DMS 273 treated with DMSO at 0.1 percent for 48 hours (cell line): Measurements from ENCODE around the gene HIBADH.

Experiments used
- DNase-seq: peaks from one replicate; lab custom pipeline; 2025; lab: John Stamatoyannopoulos, UW

HIBADH gene

DNA sequence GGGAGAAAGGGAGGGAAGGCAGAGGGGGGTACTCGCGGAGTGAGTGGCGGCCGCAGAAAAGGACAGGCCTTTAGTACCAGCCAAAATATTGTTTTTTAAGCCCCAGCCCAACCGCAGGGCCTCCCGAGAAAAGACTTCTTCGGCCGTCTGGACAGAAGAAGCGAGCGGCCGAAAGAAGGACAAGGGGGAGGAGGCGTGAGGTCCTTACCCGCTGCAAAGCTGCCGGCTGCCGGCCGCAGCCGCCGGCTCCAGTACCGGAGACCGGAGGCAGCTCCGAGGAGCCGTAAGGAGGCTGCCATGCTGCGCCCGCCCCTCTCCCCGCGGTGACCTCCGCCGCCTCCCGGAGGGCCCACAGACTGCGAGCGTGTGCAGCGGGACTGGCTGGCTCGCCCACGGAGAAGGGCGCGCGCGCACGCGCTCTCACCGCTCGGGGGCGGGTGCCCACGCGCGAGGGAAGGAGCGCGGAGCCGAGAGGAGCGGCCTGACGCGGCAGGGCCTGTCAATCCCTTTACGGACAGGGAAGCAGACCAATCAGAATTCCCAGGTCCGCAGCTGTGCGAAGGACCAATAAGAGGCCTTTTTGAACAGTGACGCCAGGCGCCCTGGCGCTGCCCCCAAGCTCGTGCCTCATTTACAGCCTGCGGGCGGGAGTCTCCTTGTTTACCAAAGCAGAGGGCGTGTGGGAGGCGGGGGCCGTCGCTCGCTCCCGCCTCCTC, at the start of gene HIBADH:
Gene HIBADH (minus strand): TSS at position 394 of the 716 bp plus-strand sequence. CDS start 95 bp downstream, at position 299.
- peak; percentile 99 for DNase-seq

DNA sequence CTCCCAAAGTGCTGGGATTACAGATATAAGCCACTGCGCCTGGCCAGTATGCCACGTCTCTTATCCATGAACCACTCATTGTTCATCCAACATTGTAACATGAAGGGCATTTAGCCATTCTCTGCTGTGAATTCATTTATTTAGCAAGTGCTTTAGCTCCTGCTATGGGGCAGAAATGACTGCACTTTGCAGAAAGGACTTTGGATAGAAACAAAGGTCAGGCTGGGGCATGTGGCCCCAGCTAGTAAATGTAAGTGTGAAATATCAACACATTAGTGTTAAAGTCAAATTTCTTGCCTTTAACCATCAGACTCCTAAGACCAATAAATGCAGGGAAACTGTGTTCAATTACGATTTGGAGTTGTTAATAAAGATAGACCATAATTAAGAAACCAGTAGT, 49.5 kb upstream of the HIBADH start:
- no peak for DNase-seq

DNA sequence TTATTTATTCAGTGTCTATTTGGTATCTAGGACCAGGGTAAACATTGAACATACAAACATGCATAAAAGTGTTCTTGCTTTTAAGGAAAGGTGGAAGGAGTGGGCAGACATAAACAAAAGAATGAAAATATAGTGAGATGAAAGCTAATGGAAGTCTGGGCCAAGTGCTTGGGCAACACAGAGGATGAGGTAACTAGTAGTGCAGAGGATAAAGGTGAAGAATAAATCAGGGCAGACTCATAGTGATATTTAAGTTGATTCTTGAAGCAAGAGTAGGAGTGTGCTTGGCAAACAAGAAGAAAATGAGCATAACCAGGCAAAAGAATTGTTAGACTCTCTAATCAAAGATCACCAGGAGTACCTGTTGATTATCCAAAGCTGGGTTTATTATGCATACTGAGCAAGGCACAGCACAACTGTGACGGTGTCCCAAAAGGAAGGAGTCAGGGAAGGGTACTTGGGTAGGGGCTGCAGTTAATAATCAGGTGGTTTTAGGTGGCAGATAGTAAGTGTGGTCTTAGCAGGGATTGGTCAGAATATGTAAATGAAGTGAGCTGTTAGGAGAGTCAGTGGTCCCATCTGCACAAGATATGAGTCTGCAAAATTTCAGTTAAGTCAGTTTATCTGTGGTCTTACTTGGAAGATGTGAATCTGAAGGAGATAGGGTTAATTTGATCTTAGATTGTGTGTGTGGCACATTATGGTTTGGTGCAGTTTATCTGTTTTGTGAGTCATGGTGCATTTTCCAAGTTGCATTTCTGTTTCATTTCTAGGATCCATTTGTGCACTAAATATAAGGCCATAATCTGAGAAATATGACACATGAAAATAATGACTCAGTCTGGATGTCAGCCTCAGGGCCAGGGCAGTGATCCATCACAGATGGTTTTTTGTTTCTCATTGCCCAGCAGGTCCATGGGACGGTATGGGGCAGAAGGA, 46.7 kb upstream of the HIBADH start:
- no peak for DNase-seq

DNA sequence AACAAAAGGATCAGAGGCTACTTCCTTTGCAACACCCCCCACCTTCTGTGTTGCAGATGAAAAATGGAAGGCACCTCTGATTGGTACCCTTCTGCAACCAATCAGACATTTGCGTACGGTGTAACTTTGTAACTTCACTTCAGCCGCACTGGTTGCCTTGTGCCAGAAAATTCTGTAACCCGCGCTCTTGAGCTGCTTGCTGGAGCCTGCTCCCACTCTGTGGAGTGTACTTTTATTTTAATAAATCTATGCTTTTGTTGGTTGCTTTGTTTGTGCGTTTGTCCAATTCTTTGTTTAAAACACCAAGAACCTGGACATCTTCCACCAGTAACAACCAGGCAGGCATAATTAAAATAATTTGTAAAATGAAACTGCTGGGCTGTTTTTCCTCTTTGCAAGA, 45.8 kb upstream of the HIBADH start:
- no peak for DNase-seq

DNA sequence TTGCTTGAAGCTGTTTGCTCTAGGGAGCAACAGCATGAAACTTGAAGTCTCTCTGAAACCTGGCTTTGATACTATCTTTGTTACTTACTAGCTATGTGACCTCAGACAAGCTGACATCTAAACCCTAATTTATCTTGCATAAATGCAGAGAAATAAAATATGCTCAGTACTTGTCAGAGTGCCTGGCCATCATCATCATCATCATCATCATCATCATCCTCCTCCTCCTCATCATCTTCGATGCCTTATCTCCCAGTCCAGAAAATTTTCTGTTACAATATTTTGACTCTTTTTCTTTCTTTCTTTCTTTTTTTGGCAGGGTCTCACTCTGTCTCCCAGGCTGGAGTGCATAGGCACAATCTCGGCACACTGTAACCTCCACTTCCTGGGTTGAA, 42.5 kb upstream of the HIBADH start:
- DNase-seq: no peak

DNA sequence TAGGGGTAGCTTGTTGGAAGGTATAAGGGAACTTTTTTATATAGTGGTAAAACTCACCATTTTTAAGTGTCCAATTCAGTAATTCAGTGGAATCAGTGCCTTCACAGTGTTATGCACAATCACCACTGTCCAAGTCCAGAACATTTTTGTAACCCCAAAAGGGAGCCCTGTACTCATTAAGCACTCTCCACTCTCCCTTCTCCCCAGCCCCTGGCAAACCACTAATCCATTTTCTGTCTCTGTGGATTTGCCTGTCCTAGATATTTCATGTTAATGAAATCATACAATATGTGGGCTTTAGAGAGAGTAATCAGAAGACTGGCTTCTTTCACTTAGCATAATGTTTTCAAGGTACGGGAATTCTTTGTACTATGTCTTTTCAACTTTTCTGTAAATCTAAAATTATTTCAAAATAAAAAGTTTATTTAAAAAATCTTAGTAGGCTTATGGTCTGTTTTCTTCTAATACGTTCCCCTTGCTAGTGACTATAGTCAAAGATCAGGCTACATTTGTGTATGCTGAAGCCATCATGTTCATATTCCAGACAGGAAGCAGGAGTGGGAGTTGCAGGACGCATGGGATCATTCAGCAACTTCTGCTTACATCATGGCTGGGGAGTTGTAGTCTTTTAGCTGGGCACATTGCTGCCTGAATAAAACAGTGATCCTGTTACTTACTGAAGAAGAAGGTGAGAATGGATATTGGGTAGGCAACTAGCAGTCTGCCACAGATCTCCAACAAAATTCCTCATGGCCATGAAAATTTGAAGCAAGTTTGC, 41.9 kb upstream of the HIBADH start:
- DNase-seq: no peak

DNA sequence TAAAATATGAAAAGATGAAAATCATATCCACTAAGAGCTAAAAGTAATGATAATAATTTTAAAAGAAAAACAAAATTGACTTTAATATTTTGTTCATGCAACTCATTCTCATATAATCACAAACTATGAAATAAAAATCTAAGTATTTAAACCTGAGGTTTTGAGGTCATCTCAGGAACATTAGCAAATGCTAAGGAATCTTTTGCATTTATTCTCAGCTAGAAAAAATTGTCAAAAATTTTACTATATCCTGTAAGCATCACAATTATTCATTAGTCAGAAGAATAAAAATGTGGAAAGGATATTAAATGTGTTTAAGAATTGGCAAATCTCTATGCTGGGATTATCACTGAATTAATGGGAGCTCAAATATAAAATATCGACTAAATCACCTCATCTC, 40.5 kb upstream of the HIBADH start:
- no peak for DNase-seq

DNA sequence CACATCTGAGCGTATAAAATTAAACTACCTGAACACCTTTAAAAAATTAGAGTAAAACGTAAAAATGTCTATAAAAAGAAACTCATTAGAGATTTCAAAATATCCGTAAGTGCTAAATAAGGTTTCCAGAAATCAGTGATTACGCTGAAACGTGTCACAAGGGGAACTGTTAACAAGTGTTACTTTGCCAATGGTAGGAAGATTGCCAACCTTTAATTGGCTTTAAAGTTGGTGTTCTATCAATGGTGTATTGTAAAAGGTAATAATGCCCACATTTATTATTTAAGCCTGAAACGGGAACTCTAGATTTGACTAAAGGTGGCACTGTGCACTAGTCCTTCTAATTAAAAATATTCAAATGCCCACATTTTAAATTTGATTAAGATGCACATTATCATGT, 37.8 kb upstream of the HIBADH start:
- no peak for DNase-seq

DNA sequence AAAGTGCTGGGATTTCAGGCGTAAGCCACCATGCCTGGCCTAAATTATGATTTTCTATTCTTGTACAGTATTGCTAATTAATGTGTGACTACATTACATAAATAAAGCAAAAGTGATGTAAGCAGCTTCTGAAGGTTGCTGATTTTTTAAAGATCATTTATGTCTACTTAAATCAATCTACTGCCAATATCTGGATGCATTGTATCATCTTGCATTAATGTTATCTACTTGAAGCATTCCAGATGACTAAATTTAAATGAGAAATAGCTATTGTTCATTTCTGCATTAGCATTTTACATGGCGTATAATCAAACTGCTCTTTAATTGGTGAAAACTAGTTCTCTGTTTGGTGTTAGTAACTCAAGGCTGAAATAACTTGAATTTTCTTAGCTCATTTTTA, 37.1 kb upstream of the HIBADH start:
- no peak for DNase-seq

DNA sequence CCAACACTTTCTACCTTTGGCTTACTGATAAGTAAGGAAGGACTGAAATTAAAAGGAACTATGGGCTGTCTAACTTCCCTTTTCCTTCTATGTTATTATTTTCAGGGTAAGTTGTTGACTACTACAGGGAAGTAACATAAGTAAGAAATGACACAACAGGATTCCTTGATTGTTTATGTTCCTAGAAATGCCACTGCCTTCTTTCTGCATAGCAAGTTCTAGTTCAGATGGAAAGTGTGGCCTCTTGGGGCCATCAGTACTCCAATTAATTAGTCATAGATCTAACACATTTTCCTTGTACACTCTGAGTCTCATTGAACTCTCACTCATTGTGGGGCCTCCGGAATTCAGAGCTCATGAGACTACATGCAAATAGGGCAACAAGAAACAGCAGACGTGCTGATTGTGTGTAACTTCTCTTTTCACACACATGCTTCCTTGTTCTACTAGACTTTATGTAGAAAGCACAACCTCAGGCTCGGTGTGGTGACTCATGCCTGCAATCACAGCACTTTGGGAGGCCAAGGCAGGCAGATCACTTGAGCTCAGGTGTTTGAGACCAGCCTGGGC, 35.3 kb upstream of the HIBADH start:
- DNase-seq: no peak

DNA sequence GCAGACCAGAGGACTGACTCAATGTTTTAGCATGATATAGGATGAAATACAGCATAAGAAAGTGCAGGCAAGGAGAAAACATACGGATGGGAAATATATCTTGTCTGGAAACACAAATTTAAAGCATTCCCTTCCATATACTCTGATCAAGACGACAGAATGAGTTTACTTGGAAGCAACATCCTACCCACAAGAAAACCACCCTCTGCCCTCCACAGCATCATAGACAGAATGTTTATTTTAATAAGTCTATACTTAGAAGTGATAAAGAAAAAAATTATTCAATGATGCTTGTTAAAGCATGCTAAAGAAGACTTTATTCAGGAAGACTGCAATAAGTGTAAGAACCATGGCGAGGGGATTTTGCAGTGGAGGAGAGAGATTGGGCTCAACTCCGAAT, 32.4 kb upstream of the HIBADH start:
- no peak for DNase-seq

DNA sequence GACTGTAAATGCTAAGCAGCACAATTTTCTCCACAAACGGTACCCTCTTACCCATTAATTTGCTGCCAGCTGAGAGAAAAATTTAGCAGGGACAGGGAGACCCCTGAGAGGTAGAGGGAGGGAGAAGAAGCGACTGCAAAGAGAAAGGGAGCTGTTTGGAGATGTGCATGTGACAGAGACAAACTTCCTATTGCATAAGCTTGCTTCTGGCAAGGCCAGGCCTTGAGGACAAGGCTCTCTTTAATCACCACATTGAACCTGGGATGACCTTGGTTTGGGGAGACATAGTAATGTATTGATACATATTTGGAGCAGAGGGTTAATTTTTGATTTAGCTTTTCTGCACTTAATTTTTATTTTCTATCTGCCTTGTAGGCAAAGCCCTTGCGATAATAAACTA, 31.1 kb upstream of the HIBADH start:
- DNase-seq: no peak

DNA sequence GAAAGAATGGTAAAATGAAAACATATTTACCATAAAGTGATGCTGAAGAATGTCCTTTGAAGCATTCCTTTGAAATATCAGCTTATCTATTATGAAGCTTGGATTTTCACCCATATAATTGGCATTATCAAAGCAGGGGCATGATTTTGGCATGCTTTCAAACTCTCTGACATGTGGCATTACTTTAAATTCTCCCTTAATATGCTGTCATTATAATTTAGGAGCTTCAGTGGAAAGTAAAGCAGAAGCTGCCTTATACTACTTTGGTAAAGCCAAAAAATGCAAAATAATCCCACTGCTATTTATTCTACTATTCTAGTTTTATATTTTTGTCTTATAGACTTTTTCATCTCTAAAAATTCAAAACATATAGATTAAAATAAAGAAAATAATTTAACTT, 28.0 kb upstream of the HIBADH start:
- no peak for DNase-seq

DNA sequence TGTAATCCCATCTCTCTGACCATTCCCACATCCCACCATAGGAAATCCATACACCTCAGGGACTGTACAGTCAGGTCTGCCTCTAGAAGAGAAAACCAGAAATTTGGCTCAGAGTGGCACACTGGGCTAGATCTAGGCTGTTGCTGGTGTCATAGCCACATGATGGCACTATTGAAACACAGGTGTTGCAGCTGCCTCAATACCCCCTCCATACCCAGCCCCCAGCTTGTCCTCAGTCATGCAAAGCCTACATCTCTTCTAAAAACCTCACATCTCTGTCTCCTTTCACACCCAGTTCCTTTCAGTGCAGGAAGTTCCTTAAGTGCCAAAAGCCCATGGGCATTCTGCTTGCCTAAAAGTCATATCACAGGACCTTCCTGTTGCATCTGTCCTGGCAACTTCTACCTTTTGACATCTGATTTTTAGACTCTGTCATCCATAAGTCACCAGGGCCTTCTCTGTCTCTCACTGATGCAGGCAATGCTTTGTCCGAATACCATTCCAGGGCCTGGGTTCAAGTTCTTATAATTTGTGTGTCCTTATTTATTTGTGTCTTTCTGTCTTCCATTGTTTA, 27.0 kb upstream of the HIBADH start:
- no peak for DNase-seq

DNA sequence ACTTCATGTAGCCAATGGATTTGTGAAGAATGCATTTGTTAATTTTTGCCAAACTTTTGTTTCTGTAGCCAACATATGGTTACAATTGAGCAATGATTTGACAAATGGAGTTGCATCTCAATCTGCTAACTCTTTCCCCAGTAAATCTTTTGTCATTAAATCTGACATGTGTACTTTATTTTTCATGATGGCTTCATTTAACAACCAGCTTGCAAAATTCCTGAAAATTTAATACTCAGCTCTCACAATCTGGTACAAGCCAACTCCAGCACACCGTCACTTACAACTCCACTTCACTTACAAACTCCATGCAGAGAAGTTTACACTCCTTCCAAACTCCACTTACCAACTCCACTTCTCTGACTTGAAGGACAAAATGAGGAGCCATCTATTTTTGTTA, 26.5 kb upstream of the HIBADH start:
- DNase-seq: no peak

DNA sequence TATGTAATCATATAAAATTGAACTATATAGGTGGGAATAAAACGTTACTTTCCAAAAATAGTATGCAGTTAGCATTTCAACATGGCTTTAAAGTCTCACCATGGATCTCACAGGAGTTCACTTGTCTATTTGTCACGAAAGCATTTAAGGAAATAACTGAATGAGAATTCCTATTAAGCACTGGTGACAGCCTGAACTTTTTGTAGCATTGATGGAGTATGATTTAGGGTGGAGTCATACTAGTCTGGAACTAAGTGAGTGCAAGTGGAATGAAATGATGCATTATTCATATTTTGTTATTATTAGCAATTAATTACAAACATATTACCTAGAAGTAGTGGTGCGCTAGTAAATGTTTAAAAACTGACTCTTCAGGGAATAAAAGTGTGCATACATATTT, 26.0 kb upstream of the HIBADH start:
- DNase-seq: no peak

DNA sequence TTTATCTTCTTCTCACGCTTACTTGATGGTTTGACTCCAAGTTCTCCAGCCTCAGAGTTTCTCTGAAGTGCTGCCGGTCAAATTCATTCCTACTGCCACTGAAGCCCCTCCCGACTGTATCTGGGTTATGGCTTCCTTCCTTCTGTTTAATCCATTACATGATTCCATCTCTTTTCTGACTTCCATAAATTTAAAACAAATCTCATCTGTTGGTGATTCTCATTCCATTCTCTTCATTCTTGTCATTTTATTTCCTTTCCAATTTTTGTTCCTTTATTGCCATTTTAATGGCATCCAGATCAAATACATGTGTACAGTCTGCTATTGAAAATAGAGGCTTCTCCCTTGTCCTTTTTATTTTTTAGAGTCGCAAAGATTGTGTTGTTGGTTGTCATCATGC, 25.4 kb upstream of the HIBADH start:
- no peak for DNase-seq

DNA sequence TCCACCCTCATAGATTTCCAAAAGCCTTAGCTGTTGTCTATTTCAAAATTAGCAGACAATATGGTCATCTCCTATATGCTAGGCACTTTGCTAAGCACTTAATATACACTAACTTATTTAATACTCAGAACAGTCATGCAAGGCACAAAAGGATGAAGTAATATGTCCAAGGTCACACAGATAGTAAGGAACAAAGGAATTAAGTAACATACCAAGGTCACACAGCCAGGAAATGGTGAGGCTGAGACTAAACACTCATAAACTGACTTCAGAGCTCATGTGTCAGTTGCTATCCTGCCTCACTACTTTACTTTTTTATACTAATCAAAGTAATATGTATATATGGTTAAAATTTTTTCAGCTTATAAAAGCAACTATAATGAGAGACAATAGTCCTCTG, 23.6 kb upstream of the HIBADH start:
- no peak for DNase-seq

DNA sequence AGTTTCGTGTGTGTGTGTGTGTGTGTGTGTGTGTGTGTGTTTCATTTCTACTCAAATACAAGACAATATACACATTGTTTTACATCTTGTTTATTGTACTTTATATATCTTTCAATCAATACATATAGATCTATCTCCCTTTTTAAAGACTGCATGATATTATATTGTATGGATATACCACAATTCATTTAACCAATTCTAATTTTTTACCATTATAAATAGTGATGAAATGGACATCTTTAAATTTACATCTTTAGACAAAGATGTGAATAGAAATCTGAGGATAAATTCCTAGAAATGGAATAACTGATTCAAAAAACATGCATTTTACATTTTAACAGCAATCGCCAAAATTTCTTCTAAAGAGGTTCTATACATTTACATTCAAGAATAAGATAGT, 23.2 kb upstream of the HIBADH start:
- no peak for DNase-seq

DNA sequence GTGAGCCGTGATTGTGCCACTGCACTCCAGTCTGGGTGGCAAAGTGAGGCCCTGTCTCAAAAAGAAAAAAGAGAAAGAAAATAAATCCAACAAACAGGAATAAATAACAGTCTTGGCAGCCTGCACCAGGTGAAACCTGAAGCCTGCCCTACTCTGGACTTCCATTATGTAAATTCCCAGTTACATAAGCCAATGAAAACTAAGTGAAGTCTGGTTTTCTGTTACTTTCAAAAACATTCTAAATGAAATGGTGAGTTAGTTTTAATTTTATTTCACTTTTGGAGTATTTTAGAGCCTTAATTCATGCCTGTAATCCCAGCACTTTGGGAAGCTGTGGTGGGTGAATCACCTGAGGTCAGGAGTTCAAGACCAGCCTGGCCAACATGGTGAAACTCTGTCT, 22.5 kb upstream of the HIBADH start:
- DNase-seq: no peak

DNA sequence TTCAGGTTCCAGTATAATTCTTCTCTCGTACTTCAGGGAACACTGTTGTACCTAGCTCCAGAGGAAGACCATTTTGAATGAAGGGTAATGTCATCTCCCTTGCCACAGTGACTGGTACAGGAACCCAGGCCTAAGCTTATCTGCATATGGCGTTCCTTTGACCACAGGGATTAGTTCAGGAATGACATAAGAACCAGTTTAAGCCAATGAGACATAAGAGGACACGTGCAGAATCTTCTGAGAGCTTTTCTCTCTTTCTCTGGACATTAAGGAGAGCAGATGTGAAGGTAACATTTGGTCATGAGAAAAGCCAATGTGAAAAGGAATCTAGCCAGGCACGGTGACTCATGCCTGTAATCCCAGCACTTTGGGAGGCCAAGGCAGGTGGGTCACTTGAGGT, 21.8 kb upstream of the HIBADH start:
- DNase-seq: no peak

DNA sequence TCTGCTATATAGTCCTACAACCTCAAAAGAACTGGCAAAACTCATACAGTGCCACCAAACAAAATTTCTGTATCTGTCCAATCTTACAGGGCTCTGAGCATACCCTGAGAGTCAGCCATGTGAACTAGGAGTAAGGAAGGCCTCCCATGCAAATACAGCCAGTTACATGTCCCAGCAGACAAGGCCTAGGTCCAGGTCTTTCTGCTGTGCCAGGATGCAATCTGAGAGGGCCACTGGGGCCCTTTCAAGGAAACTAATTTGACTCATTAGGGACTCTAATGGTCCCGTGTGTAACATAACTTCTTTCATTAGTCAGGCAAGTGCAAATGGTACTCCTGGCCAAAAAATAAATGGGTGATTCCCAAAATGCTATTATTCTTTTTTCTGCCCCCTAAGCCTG, 17.9 kb upstream of the HIBADH start:
- no peak for DNase-seq
